ENCODE results near the gene GLRA3.
"Not testable (repeated sequence)": the region's sequence is repeated elsewhere in the genome, so short reads cannot be mapped to it uniquely, and the experiment has no call there.

Gene GLRA3

DNA sequence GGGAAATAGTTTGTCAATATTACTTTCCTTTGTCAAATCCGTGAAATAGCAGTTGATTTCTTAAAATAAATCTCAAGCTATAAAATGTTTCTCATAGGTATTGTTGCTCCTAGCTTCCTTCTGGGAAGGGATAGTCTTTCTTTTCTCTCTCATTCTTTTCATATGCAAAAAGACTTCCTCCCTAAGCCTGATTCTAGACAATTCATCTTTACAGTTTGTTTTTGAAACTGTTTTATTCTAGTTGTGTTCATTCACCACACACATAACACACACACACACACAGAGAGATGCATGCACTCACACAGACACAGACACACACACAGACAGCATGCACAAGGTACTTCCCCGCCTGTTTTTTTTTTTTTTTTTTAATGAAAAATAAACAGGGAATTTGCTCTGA, 18.2 kb downstream of the GLRA3 start:
- no peak for DNase-seq (ENCODE audit: low read depth in 2 of 2)

DNA sequence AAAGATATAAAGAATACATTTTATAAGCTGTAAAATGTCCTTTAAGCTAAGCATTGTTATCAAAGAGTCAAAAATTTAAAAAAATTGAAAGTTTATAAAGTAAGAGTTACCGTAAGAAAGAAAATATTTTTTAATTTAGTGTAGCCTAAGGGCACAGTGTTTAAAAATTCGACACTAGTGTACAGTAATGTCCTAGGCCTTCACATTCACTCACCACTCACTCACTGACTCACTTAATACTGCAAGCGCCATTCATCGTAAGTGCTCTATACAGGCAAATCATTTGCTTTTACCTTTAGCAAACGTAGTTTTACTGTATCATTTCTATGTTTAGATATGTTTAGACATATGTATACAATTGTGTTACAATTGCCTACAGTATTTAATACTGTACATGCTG, 20.2 kb downstream of the GLRA3 start:
- DNase-seq (ENCODE audit: low read depth in 2 of 2): no peak

DNA sequence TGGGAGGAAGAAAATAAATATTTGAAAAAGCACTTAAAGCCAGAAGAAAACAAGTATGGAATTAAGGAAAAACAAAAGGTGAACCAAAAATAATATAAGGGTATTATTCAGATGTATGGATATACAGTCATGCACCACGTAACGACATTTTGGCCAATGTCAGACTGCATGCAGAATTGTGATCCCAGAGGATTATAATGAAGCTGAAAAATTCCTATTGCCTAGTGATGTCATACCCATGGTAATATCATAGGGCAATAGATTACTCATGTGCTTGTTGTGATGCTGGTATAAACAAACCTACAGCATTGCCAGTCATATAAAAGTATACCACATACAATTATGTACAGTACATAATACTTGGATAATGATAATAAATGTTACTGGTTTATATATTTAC, 20.9 kb downstream of the GLRA3 start:
- DNase-seq (ENCODE audit: low read depth in 2 of 2): no peak

DNA sequence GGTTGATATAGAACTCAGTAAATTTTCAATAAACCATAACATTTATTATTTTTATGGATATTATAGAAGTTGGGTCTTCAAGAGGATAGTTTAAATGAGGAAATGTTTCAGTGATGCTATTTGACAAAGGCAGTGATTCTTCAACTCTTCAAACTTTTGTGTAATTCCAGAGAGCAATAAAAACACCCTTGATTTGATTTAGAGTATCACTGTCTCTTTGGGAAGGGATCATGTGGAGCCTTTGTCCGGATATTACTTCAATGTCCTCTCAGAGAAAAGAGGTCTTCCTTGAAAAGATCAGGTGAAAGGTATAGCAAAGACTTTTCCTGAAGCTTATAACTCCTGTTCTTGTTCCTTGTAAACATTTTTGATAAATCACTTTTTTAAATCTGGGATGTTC, 23.3 kb downstream of the GLRA3 start:
- DNase-seq (ENCODE audit: low read depth in 2 of 2): no peak

DNA sequence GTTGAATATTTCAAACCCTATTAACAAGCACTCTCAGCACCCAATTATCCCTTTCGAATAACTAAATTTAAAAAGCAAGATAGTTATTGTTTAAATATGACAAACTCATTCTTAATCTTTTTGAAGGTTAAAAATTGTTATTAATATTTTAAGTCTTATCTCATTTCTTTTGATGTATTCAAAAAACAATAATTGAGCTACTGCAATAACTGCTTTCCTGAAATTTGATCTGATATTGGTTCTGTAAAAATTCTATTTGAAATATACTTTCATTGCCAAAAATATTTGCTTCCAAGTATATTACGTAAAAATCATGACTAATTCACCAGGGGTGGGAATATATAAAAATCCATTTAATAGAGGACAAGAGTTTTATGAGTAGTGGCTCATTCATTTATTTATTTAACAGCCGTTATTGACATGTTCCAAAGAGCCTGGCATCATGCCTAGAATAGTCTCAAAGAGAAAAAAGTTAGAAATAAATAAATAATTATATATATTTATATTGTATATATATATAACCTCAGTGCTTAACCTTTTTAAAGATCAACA, 34.4 kb downstream of the GLRA3 start:
- no peak for DNase-seq (ENCODE audit: low read depth in 2 of 2)

DNA sequence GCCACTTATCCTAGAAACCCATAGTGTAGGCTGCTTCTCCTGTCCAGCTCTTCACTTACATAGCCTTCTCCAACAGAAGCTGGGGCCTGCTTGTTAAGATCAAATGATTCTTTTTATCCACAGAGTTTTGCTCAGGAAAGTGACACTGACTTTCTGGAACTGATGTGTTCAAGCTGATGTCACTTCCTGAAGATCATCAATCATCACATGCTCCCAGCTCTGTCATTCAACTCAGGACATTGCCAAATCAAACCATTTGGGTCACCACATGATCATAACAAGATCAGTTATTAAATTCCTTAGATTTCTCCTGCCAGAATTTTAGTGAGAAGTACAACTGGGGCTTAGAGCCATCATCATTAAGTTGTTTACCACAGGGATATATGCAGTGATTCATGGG, 39.4 kb downstream of the GLRA3 start:
- no peak for DNase-seq (ENCODE audit: low read depth in 2 of 2)

DNA sequence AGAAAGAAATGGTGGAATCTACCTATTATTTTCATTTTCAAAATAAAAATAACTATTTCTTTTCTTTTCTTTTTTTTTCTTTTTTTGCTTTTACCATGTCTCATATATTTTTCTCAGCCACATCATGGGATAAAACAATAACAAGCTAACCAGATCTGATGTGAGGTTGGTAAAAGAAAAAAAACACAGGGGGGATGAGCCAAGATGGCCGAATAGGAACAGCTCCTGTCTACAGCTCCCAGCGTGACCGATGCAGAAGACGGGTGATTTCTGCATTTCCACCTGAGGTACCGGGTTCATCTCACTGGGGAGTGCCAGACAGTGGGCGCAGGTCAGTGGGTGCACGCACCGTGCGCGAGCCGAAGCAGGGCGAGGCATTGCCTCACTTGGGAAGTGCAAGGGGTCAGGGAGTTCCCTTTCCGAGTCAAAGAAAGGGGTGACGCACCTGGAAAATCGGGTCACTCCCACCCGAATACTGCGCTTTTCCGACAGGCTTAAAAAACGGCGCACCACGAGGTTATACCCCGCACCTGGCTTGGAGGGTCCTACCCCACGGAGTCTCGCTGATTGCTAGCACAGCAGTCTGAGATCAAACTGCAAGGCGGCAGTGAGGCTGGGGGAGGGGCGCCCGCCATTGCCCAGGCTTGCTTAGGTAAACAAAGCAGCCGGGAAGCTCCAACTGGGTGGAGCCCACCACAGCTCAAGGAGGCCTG, 50.6 kb downstream of the GLRA3 start:
- not testable (repeated sequence) for DNase-seq (ENCODE audit: low read depth in 2 of 2)

DNA sequence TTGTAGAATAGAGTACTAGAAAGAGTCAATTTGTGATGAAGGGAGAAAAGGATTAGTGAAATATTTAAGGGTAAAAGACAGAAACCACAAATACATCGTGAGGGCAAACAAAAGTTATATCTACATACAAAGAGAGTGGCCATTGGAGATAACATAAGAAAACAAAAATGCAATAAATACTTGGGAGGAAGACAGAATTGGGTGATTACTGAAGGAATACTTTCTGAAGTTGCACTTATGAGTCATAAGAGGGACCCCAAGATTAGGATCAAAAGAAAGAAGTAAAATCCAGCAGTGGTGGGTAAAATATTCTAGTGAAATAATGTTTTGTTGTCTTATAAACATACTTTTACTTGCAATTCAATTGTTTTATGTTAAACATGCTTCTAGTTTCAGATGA, 53.7 kb downstream of the GLRA3 start:
- no peak for DNase-seq (ENCODE audit: low read depth in 2 of 2)

DNA sequence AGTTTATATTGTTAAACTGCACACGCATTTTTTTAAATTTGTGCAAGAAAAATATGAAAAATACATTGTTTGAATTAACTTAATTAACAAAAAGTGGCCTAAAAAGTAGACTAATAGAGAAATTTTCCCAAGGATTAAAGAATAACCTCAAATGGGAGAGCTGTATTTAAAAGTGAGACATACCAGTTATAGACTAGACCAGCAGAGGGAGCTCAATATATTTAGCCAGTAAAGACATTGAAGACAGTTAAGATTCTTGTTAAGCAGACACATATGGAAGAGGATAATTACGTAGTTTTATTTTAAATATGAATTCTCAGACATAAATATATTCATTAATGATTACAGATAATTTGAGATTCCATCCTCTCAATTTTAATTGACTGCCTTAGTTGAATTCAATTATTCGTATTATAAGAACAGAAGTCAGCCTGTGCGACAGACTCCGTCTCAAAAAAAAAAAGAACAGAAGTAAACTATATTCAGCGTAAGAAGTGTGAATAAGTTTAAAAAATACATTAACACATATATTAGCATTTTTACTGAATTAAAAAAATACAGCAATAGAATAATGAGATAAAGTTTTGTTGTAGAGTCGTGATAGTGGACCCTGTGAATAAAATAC, 64.8 kb downstream of the GLRA3 start:
- DNase-seq (ENCODE audit: low read depth in 2 of 2): no peak

DNA sequence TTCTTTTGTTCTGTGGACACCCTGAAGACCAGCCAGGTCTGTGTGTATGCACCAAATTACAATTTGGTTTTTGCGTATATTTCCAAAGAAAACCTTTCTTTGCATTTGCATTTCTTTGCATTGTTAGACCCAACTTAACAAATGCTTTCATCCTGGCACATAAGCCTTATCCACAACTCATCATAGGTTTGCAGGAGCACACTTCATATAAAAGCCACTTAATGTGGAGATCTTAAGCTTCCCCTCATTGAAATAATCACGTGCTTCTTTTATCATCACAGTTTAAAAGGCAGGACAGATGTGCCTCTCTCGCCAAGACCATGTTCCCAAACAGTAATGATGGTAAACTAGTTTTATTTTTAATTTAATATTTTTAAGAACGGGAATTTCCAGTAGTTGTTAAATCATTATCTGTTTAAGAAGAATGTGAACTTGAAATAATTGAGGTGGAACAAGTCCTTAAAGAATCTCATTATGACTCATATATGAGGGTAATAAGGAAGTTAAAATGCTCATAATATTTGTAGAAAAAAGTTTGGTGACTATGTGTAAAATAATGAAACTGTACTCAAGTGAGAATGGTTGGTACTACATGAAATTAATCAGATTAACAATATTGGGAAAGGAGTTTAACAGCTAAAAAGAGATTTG, 65.5 kb downstream of the GLRA3 start:
- no peak for DNase-seq (ENCODE audit: low read depth in 2 of 2)

DNA sequence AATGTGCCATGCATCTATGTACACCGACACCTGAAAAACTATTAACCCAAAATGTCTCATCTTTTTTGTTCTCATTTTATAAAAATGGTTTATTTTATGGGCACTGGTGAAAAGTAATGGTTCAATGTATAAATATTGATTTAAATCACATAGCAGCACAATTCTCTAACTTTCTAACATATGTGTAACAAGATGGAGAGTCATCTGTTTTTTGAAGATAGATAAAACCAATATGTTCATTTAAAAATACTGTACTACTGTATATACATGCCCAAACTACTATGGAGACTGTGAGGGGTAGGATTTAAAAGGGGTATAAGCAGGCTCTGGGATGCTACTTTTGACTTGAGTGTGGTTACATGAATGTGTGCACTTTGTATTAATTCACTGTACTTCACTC, 67.6 kb downstream of the GLRA3 start:
- DNase-seq (ENCODE audit: low read depth in 2 of 2): no peak

DNA sequence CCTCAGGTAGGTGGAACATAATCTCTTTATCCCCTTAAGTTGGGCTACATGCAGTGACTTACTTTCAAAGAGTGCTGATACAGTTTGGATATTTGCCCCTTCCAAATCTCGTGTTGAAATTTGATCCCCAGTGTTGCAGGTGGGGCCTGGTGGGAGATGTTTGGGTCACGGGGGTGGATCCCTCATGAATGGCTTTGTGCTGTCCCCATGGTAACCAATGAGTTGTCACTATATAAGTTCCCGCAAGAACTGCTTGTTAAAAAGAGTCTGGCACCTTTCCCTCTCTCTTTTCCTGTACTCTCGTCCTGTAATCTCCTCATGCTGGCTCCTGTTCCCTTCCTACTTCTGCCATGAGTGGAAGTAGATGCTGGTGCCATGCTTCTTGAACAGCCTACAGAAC, 71.3 kb downstream of the GLRA3 start:
- DNase-seq (ENCODE audit: low read depth in 2 of 2): no peak

DNA sequence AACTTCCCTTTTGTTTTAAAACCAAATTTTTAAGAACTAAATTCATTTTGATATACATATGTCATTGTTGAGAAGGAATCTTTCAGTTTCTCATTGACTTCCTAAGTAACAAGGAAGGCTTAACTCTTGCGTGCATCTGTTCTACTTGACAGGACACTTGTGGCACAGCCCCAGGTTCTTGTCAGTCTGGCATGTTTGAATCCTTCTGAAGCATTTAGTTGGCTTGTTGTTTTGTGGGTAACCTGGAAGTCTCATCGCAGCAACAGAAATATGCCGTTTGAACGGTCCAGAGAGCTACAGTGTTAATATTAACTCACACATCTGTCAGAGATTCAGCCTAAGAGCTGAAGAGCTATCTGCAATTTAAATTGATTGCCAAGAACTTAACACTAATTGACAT, 76.0 kb downstream of the GLRA3 start:
- no peak for DNase-seq (ENCODE audit: low read depth in 2 of 2)

DNA sequence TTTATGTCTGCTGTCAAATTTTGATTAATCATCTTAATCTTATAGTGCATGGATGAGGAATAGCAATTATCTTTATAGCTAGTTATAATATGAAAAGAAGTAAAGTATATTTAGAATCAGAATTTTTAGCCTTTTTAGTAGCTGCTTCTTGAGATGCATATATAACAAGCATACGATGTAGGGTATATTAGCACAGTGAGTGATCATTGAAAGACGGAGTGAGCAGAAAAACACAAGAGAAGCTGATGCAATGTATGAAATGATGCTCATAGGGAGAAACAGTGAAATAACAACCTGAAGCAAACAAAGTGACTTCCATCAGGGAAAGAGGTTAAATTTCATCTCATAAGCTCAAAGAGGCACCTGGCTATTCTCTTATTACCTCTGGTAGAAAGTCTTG, 77.0 kb downstream of the GLRA3 start:
- no peak for DNase-seq (ENCODE audit: low read depth in 2 of 2)

DNA sequence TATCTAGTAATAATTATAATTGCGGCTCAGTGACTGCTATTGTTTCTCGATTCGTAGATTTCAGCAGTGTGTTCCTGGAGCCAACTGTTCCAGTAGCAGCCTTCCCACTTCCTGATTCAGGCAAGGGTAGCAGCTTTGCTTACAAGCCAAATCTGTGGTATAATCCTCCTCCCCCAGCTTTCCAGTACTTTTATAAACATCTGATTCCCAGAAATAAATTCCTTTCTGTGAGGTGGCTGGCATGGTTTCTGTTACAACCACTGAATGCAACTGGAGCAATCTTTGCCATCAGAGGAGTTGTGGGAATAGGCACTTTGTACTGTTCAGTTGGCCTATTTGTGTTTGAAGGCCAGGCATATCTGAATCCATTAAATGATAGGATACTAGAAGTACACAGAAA, 80.0 kb downstream of the GLRA3 start:
- DNase-seq (ENCODE audit: low read depth in 2 of 2): no peak

DNA sequence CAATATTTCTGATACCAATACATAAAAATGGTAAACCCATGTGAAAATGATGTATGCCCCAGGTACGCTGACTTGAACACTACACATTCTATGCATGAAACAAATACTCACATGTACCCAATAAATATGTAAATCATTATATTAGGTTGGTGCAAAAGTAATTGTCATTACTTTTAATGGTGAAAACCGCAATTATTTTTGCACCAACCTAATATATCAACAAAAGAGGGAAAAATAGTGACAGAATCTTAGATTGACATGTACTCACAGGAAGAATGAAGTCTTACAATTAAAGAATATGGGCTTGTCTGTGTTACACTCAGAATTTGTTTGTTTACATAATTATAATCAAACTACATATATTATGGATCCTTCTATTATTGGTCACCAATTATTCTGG, 82.3 kb downstream of the GLRA3 start:
- DNase-seq (ENCODE audit: low read depth in 2 of 2): no peak

DNA sequence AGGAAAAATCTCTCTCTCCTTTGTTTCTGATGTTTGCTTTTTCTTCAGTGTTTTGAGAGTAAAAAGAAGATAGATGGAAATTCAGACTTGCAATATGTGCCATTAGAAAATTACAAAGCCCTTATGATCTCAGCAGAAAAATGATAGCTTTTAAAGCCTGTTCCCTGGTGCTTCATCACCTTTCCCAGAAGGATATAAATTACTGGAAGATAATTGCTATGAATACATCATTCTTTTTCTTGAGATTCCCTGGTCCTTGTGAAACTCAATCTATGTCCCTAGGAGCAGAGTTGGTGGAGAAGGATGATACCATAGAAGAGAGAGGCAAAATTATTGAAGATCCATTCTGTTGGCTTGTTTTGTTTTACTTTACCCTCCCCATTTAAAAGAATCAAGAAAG, 86.5 kb downstream of the GLRA3 start:
- DNase-seq (ENCODE audit: low read depth in 2 of 2): no peak

DNA sequence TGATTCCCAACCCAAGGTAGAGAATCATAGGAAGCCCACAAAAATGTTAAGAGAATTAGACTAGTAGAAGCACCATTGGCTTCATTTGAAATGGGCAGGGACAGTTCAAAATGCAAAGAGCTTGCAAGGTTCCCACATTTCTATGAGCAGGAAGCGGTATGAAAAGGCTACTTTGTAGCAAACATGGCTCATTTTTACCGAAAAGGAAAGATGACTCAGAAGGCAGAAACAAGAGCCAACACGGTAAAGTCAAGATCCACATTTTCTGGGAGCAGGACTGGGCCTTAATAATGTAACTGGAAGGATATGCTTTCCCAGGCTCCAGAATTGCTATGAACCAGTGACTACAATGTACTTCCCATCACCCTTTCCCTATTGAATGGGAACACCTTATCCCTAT, 89.5 kb downstream of the GLRA3 start:
- DNase-seq (ENCODE audit: low read depth in 2 of 2): no peak

DNA sequence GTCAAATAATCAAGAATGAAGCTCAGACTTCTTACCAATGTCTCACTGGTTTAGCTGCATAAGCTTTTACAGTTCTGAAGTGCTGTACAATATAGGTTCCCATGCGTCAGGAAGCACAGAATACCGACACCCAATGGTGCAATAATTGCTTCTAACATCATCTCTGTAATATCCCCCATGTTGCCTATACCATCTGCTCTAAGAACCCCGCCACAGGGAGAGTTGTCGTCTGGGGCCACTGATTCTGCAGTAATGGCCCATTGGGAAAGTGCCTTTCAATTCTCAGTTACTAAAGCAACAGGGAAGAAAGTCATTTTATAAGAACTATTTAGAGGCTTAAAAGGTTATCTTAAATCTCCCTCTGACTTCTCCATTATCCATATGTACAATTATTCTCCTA, 94.9 kb downstream of the GLRA3 start:
- DNase-seq (ENCODE audit: low read depth in 2 of 2): no peak

DNA sequence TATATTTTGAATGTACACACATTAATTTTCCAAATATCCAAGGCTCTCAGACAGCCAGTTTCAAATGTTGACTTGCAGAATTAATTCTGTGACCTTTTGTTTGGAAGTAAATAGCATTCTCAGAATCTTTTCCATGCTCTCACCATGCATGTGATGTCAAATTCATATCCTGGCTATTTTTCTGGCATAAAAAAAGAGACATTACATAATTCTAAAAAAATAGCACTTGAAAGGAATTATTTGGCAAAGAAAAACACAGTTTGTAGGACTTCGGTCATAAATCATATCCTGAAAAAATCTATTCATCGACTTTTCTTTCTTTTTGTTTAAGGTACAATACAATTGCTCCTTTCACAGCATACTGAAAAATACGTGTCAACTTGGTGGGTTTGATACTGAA, 111.2 kb downstream of the GLRA3 start:
- DNase-seq (ENCODE audit: low read depth in 2 of 2): no peak

DNA sequence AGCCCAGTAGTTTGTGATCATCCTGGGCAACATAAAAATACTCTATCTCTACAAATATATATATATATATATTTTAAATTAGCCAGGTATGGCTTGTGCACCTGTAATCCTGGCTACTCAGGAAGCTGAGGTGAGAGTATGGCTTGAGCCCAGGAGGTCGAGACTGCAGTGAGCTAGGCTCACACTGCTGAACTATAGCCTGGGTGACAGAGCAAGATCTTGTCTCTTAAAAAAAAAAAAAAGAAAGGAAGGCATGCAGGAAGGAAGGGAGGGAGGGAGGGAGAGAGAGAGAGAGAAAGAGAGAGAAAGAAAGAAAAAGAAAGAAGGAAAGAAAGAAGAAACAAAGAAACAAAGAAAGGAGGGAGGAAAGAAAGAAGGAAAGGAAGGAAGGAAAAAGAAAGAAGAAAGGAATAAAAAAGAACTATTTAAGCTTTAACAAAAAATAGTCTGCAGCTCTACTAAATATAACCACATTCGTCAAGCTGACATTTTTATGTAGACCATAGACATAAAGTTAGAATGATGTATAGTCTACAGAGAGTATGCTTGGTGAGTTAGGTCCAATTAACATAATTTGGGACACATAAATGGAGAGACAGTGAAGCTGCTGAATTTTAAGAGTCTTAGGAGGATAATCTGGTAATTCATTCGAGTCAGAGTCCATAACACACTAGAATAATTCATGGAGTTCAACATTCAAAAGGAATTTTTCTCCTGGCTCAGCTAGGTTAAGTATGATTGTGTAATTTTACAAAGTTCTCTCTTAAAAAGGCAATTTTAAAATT, 111.9 kb downstream of the GLRA3 start:
- DNase-seq (ENCODE audit: low read depth in 2 of 2): no peak

Measured in stimulated activated CD8-positive, alpha-beta memory T cell treated with anti-CD3 and anti-CD28 coated beads, Interleukin-7, amount 100 ng/mL, for 1 hour (primary cell).